Fibroblast of mammary gland (primary cell): ENCODE measurements around the gene ZBTB45.

Source experiments
- DNase-seq: peaks from one replicate; pipeline ENCODE4 v3.0.0-alpha.2; 2010; ENCODE audit warnings: low read depth
- H3K4me3 ChIP-seq: 2 replicates; pipeline ENCODE4 v1.5.1; 2011; ENCODE audit warnings: low read depth, mild to moderate bottlenecking, low read length, moderate library complexity; ENCODE audit not compliant: control insufficient read depth
- CTCF ChIP-seq: conservative IDR thresholded peaks from 2 replicates; pipeline ENCODE4 v1.5.1; 2011; ENCODE audit warnings: low read depth, low read length, inconsistent platforms; ENCODE audit not compliant: control insufficient read depth, insufficient read depth

Gene ZBTB45

GRCh38 chr19:58466089-58466759 is 53.4 kb downstream of the ZBTB45 start:
- TF ChIP-seq CTCF = no peak
- peak overlapping the region; percentile 65 for H3K4me3 ChIP-seq
- no peak for DNase-seq
